SU-DHL-6 (cell line): Measurements from ENCODE around the gene OAF.

Experiments
- CTCF ChIP-seq: fragments of 200-600 bp; sonication (generic); IDR thresholded peaks from one replicate; pipeline ENCODE4 v1.5.1; 2017; ENCODE audit warnings: antibody characterized with exemption, mild to moderate bottlenecking, low read length, moderate library complexity; ENCODE audit not compliant: insufficient read depth, poor library complexity, severe bottlenecking
- EZH2phosphoT487 ChIP-seq: fragments of 200-600 bp; sonication (generic), shearing (Covaris generic); conservative IDR thresholded peaks from 2 replicates; pipeline ENCODE4 v1.6.1; 2018; ENCODE audit warnings: mild to moderate bottlenecking, antibody characterized with exemption, low read length, moderate library complexity, mixed read lengths

- TF ChIP-seq CTCF = no peak
- no peak for TF ChIP-seq EZH2phosphoT487
Observed at GRCh38 chr11:120224972-120225909, 14.4 kb downstream of the OAF start.
